HEK293 (cell line): ENCODE measurements around the gene TTC7B.

Experiments used
- CTCF ChIA-PET: fragments of 350-600 bp; formaldehyde crosslinking; extraction: SDS; loops from one replicate; lab custom pipeline; 2021; ENCODE audit warnings: antibody characterized with exemption; lab: Yijun Ruan, JAX
- POLR2A ChIA-PET: fragments of 300-600 bp; formaldehyde crosslinking; extraction: SDS; loops from one replicate; lab custom pipeline; 2020; ENCODE audit warnings: antibody characterized with exemption, inconsistent platforms; lab: Yijun Ruan, JAX
- H3K27ac ChIP-seq: fragments of 200-500 bp; sonication (Bioruptor generic); 2 replicates; pipeline ENCODE4 v1.5.1; 2014; ENCODE audit warnings: low read depth, low read length, control low read depth, inconsistent platforms; ENCODE audit errors: extremely low read depth
- H3K36me3 ChIP-seq, 2 experiments: fragments of 200-500 bp in 1 of 2; sonication (Bioruptor generic) in 1 of 2; 1 replicate in 1 of 2; 2 replicates in 1 of 2; pipeline ENCODE4 v1.5.1; 2014 to 2017; ENCODE audit warnings: inconsistent platforms in 2 of 2, low read length in 2 of 2; ENCODE audit not compliant: control insufficient read depth in 2 of 2, insufficient read depth in 1 of 2
- H3K4me1 ChIP-seq: fragments of 200-500 bp; sonication (Bioruptor generic); 2 replicates; pipeline ENCODE4 v1.5.1; 2014; ENCODE audit warnings: mild to moderate bottlenecking, low read length, inconsistent platforms; ENCODE audit not compliant: control insufficient read depth, insufficient read depth
- H3K4me3 ChIP-seq: 2 replicates; pipeline ENCODE4 v1.5.1; 2011; ENCODE audit warnings: low read depth, mild to moderate bottlenecking, control low read depth, low read length, moderate library complexity
- H3K9me3 ChIP-seq: fragments of 200-500 bp; sonication (Bioruptor generic); 2 replicates; pipeline ENCODE4 v1.5.1; 2014; ENCODE audit warnings: low read depth, low read length, inconsistent platforms; ENCODE audit not compliant: control insufficient read depth, insufficient read depth
- GFI1B ChIP-seq: fragments of 450-650 bp; formaldehyde crosslinking; IDR thresholded peaks from 2 replicates; pipeline ENCODE4 v1.5.1; 2016; ENCODE audit warnings: missing biosample characterization, missing genetic modification characterization
- GLIS1 ChIP-seq: fragments of 450-650 bp; formaldehyde crosslinking; IDR thresholded peaks from 2 replicates; pipeline ENCODE4 v1.5.1; 2016; ENCODE audit warnings: missing biosample characterization, missing genetic modification characterization
- MYNN ChIP-seq: fragments of 450-650 bp; formaldehyde crosslinking; IDR thresholded peaks from 2 replicates; pipeline ENCODE4 v1.5.1; 2016; ENCODE audit warnings: missing biosample characterization, missing genetic modification characterization, borderline replicate concordance
- OSR2 ChIP-seq: fragments of 450-650 bp; formaldehyde crosslinking; IDR thresholded peaks from 2 replicates; pipeline ENCODE4 v1.5.1; 2016; ENCODE audit warnings: missing biosample characterization, missing genetic modification characterization
- SALL2 ChIP-seq: fragments of 450-650 bp; formaldehyde crosslinking; IDR thresholded peaks from 2 replicates; pipeline ENCODE4 v1.5.0; 2017; ENCODE audit warnings: missing biosample characterization, mild to moderate bottlenecking, missing genetic modification characterization, borderline replicate concordance
- SCRT1 ChIP-seq: fragments of 450-650 bp; formaldehyde crosslinking; IDR thresholded peaks from 2 replicates; pipeline ENCODE4 v1.5.1; 2016; ENCODE audit warnings: missing biosample characterization, missing genetic modification characterization, borderline replicate concordance
- YY1 ChIP-seq: fragments of 450-650 bp; formaldehyde crosslinking; IDR thresholded peaks from 2 replicates; pipeline ENCODE4 v1.5.1; 2018; ENCODE audit warnings: missing biosample characterization, missing genetic modification characterization
- ZBTB21 ChIP-seq: fragments of 450-650 bp; formaldehyde crosslinking; IDR thresholded peaks from 2 replicates; pipeline ENCODE4 v1.5.1; 2017; ENCODE audit warnings: missing biosample characterization, missing genetic modification characterization
- ZNF121 ChIP-seq: fragments of 450-650 bp; formaldehyde crosslinking; IDR thresholded peaks from 2 replicates; pipeline ENCODE4 v1.5.1; 2016; ENCODE audit warnings: missing biosample characterization, missing genetic modification characterization
- ZNF174 ChIP-seq: fragments of 450-650 bp; formaldehyde crosslinking; IDR thresholded peaks from 2 replicates; pipeline ENCODE4 v1.5.0; 2017; ENCODE audit warnings: missing biosample characterization, mild to moderate bottlenecking, missing genetic modification characterization
- ZNF23 ChIP-seq: fragments of 450-650 bp; formaldehyde crosslinking; IDR thresholded peaks from 2 replicates; pipeline ENCODE4 v1.5.1; 2016; ENCODE audit warnings: missing biosample characterization, missing genetic modification characterization, borderline replicate concordance
- ZNF239 ChIP-seq: fragments of 450-650 bp; formaldehyde crosslinking; IDR thresholded peaks from 2 replicates; pipeline ENCODE4 v1.5.1; 2016; ENCODE audit warnings: missing biosample characterization, missing genetic modification characterization
- ZNF292 ChIP-seq: fragments of 450-650 bp; formaldehyde crosslinking; IDR thresholded peaks from 2 replicates; pipeline ENCODE4 v1.5.1; 2016; ENCODE audit warnings: low read depth, missing biosample characterization, missing genetic modification characterization, borderline replicate concordance
- ZNF350 ChIP-seq: fragments of 450-650 bp; formaldehyde crosslinking; IDR thresholded peaks from 2 replicates; pipeline ENCODE4 v1.5.0; 2017; ENCODE audit warnings: missing biosample characterization, mild to moderate bottlenecking, missing genetic modification characterization
- ZNF37A ChIP-seq: fragments of 450-650 bp; IDR thresholded peaks from 2 replicates; pipeline ENCODE4 v1.5.1; 2018; ENCODE audit warnings: missing biosample characterization, missing genetic modification characterization
- ZSCAN30 ChIP-seq: fragments of 450-650 bp; IDR thresholded peaks from 2 replicates; pipeline ENCODE4 v1.5.1; 2018; ENCODE audit warnings: missing biosample characterization, mild to moderate bottlenecking, missing genetic modification characterization, moderate library complexity
- TF ChIP-seq, protein P1 (sequence below): fragments of 450-650 bp; formaldehyde crosslinking; optimal IDR thresholded peaks from 2 replicates; pipeline ENCODE3; 2016; ENCODE audit warnings: missing biosample characterization, mild to moderate bottlenecking, missing genetic modification characterization
- TF ChIP-seq, protein P2 (sequence below): fragments of 450-650 bp; formaldehyde crosslinking; IDR thresholded peaks from 2 replicates; pipeline ENCODE4 v1.5.1; 2017; ENCODE audit warnings: missing biosample characterization, missing genetic modification characterization
- TF ChIP-seq, protein P3 (sequence below): fragments of 450-650 bp; formaldehyde crosslinking; IDR thresholded peaks from 2 replicates; pipeline ENCODE4 v1.5.1; 2016; ENCODE audit warnings: missing biosample characterization, missing genetic modification characterization
- TF ChIP-seq, protein P4 (sequence below): fragments of 450-650 bp; formaldehyde crosslinking; IDR thresholded peaks from 2 replicates; pipeline ENCODE4; 2016; ENCODE audit warnings: missing biosample characterization, missing genetic modification characterization
- TF ChIP-seq, protein P5 (sequence below): fragments of 450-650 bp; formaldehyde crosslinking; IDR thresholded peaks from 2 replicates; pipeline ENCODE4 v1.5.1; 2016; ENCODE audit warnings: missing biosample characterization, missing genetic modification characterization
- TF ChIP-seq, protein P6 (sequence below): fragments of 450-650 bp; formaldehyde crosslinking; IDR thresholded peaks from 2 replicates; pipeline ENCODE4 v1.5.1; 2016; ENCODE audit warnings: missing biosample characterization, missing genetic modification characterization, borderline replicate concordance

TTC7B gene

DNA sequence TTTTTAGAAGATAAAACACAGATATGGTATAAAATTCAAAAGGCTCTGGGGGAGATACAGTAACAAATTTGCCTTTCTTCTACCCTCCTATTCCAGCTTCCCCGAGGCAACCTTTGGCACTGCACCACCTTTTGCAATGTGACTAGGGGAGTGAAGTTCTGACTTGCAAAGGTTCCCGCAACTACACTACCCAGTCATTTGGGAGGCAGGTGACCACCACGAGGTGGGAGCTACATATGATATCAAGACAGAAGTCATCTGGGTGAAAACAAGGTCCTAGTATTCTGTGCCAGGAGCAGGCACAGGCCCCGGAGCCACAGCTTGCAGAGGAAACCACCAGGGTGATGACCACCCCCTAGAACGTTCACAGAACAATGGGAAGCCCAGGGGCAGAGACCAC, 141.5 kb downstream of the TTC7B start:
- ChIA-PET POLR2A (no interaction called here), CTCF (interaction anchor here (1.2 kb wide), 1 partner anchor 23 kb away, joined by 4 read pairs; no protein-coding TSS in a partner anchor)
- no peak for TF ChIP-seq ZNF239 (tag by site-specific recombination)
- no peak for TF ChIP-seq MYNN (tag by site-specific recombination)
- TF ChIP-seq YY1: no peak
- TF ChIP-seq ZNF121 (tag by site-specific recombination): no peak
- TF ChIP-seq ZNF174 (tag by site-specific recombination): no peak
- TF ChIP-seq OSR2: no peak
- TF ChIP-seq SALL2 (tag by site-specific recombination): no peak
- TF ChIP-seq, protein P1, sequence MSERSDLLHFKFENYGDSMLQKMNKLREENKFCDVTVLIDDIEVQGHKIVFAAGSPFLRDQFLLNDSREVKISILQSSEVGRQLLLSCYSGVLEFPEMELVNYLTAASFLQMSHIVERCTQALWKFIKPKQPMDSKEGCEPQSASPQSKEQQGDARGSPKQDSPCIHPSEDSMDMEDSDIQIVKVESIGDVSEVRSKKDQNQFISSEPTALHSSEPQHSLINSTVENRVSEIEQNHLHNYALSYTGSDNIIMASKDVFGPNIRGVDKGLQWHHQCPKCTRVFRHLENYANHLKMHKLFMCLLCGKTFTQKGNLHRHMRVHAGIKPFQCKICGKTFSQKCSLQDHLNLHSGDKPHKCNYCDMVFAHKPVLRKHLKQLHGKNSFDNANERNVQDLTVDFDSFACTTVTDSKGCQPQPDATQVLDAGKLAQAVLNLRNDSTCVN (tag by site-specific recombination): no peak
- no peak for TF ChIP-seq ZNF292
- TF ChIP-seq, protein P2, sequence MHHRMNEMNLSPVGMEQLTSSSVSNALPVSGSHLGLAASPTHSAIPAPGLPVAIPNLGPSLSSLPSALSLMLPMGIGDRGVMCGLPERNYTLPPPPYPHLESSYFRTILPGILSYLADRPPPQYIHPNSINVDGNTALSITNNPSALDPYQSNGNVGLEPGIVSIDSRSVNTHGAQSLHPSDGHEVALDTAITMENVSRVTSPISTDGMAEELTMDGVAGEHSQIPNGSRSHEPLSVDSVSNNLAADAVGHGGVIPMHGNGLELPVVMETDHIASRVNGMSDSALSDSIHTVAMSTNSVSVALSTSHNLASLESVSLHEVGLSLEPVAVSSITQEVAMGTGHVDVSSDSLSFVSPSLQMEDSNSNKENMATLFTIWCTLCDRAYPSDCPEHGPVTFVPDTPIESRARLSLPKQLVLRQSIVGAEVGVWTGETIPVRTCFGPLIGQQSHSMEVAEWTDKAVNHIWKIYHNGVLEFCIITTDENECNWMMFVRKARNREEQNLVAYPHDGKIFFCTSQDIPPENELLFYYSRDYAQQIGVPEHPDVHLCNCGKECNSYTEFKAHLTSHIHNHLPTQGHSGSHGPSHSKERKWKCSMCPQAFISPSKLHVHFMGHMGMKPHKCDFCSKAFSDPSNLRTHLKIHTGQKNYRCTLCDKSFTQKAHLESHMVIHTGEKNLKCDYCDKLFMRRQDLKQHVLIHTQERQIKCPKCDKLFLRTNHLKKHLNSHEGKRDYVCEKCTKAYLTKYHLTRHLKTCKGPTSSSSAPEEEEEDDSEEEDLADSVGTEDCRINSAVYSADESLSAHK (tag by site-specific recombination): no peak
- no peak for TF ChIP-seq ZNF350 (tag by site-specific recombination)
- TF ChIP-seq GFI1B: no peak
- TF ChIP-seq GLIS1 (tag by site-specific recombination): no peak
- TF ChIP-seq ZNF23: no peak
- no peak for TF ChIP-seq ZSCAN30 (tag by site-specific recombination)
- TF ChIP-seq, protein P3, sequence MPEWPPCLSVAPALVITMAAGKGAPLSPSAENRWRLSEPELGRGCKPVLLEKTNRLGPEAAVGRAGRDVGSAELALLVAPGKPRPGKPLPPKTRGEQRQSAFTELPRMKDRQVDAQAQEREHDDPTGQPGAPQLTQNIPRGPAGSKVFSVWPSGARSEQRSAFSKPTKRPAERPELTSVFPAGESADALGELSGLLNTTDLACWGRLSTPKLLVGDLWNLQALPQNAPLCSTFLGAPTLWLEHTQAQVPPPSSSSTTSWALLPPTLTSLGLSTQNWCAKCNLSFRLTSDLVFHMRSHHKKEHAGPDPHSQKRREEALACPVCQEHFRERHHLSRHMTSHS (tag by site-specific recombination): no peak
- no peak for TF ChIP-seq SCRT1 (tag by site-specific recombination)

DNA sequence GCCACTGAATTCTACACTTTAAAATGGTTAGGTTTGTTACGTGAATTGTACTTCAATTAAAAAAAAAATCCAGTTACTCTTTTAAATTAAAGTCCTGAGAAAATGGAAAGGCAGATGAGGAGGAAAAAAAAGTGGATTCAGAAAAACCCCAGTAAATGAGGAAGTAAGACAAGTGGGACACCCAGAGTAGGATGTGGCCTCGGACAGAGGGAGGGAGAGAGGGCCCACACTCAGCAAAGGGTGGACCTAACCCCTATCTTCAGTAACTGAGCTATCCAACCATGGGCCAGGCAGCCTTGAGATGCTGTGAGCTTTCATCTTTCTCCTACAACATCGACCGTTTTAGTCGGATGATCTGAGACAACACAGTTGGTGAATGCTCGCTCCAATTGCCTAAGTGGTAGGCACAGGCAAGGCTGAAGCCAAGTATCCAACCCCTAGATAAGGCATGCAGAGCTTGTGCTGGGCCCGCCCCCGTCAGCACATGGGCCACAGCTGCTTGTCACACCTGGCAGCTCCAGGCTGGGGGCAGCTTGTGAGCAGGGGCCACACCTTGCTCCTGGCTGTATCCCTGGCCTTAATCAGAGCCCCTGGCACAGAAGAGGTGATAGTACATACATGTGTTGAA, 142.1 kb downstream of the TTC7B start:
- ChIA-PET POLR2A (no interaction called here), CTCF (interaction anchor here (1.2 kb wide), 1 partner anchor 23 kb away, joined by 4 read pairs; no protein-coding TSS in a partner anchor)
- no peaks in the 10 kb centered on the region for H3K9me3 ChIP-seq
- H3K4me3 ChIP-seq: no peak overlapping the region
- no peaks in the 10 kb centered on the region for H3K4me1 ChIP-seq
- peaks cover 3 to 62% of the 10 kb centered on the region in 2 experiments; a peak in 2 of 3 replicates for H3K36me3 ChIP-seq
- H3K27ac ChIP-seq: no peak overlapping the region
- TF ChIP-seq, protein P4, sequence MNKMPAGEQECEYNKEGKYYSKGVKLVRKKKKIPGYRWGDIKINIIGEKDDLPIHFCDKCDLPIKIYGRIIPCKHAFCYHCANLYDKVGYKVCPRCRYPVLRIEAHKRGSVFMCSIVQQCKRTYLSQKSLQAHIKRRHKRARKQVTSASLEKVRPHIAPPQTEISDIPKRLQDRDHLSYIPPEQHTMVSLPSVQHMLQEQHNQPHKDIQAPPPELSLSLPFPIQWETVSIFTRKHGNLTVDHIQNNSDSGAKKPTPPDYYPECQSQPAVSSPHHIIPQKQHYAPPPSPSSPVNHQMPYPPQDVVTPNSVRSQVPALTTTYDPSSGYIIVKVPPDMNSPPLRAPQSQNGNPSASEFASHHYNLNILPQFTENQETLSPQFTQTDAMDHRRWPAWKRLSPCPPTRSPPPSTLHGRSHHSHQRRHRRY (tag by site-specific recombination): no peak
- TF ChIP-seq, protein P5, sequence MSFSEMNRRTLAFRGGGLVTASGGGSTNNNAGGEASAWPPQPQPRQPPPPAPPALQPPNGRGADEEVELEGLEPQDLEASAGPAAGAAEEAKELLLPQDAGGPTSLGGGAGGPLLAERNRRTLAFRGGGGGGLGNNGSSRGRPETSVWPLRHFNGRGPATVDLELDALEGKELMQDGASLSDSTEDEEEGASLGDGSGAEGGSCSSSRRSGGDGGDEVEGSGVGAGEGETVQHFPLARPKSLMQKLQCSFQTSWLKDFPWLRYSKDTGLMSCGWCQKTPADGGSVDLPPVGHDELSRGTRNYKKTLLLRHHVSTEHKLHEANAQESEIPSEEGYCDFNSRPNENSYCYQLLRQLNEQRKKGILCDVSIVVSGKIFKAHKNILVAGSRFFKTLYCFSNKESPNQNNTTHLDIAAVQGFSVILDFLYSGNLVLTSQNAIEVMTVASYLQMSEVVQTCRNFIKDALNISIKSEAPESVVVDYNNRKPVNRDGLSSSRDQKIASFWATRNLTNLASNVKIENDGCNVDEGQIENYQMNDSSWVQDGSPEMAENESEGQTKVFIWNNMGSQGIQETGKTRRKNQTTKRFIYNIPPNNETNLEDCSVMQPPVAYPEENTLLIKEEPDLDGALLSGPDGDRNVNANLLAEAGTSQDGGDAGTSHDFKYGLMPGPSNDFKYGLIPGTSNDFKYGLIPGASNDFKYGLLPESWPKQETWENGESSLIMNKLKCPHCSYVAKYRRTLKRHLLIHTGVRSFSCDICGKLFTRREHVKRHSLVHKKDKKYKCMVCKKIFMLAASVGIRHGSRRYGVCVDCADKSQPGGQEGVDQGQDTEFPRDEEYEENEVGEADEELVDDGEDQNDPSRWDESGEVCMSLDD (tag by site-specific recombination): no peak
- TF ChIP-seq ZNF37A (tag by site-specific recombination): no peak
- no peak for TF ChIP-seq ZBTB21
- TF ChIP-seq, protein P2 (tag by site-specific recombination): no peak
- TF ChIP-seq ZNF23: no peak
- TF ChIP-seq, protein P6, sequence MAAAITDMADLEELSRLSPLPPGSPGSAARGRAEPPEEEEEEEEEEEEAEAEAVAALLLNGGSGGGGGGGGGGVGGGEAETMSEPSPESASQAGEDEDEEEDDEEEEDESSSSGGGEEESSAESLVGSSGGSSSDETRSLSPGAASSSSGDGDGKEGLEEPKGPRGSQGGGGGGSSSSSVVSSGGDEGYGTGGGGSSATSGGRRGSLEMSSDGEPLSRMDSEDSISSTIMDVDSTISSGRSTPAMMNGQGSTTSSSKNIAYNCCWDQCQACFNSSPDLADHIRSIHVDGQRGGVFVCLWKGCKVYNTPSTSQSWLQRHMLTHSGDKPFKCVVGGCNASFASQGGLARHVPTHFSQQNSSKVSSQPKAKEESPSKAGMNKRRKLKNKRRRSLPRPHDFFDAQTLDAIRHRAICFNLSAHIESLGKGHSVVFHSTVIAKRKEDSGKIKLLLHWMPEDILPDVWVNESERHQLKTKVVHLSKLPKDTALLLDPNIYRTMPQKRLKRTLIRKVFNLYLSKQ (tag by site-specific recombination): no peak
- TF ChIP-seq ZNF350 (tag by site-specific recombination): no peak

More for the DNA sequence above, 141.5 kb downstream of the TTC7B start:
- Histone ChIP-seq H3K36me3 (peaks cover 3 to 66% of the 10 kb centered on the region in 2 experiments; a peak in 2 of 3 replicates), H3K27ac (no peak overlapping the region), H3K4me3 (no peak overlapping the region), H3K4me1 (no peaks in the 10 kb centered on the region), H3K9me3 (no peaks in the 10 kb centered on the region)
